WTC11 (cell line): ENCODE results near the gene ATXN1L. TPM values are rescaled to one million over a fixed set of nuclear protein-coding genes. Genes with fewer than 3 reads are reported as not detected.
A peak's percentile ranks its signal among the peaks of the same experiment; 100 is the strongest.

Source experiments
- ATAC-seq: fragments of 200-7000 bp; cut with Tn5 transposase; 2 replicates; pipeline ENCODE4 v1.10.0; 2021; ENCODE audit warnings: mild to moderate bottlenecking, moderate library complexity
- CTCF ChIA-PET: fragments of 300-600 bp; sonication (Branson Sonifier 250); formaldehyde crosslinking; loops from one replicate; lab custom pipeline; 2021; ENCODE audit warnings: antibody characterized with exemption; lab: Charles Lee
- POLR2A ChIA-PET: fragments of 350-600 bp; sonication (Branson Sonifier 250); formaldehyde crosslinking; loops from one replicate; lab custom pipeline; 2021; ENCODE audit warnings: antibody characterized with exemption; lab: Charles Lee
- DNase-seq: peaks from one replicate; pipeline ENCODE4 v3.0.0; 2021; ENCODE audit warnings: low spot score
- H3K27ac Mint-ChIP-seq: 2 replicates; pipeline ENCODE4 v1.8.0; 2021; ENCODE audit warnings: mixed read lengths
- H3K27me3 Mint-ChIP-seq: 2 replicates; pipeline ENCODE4 v1.8.0; 2021; ENCODE audit warnings: low read depth, mild to moderate bottlenecking, moderate library complexity, mixed read lengths
- H3K36me3 Mint-ChIP-seq: 2 replicates; pipeline ENCODE4 v1.8.0; 2021; ENCODE audit warnings: mixed read lengths
- H3K4me1 Mint-ChIP-seq: 2 replicates; pipeline ENCODE4 v1.8.0; 2022; ENCODE audit warnings: mixed read lengths
- H3K4me3 Mint-ChIP-seq: 2 replicates; pipeline ENCODE4 v1.8.0; 2021; ENCODE audit warnings: mild to moderate bottlenecking, moderate library complexity, mixed read lengths
- H3K9me3 Mint-ChIP-seq: 2 replicates; pipeline ENCODE4 v1.8.0; 2021; ENCODE audit warnings: mixed read lengths
- ETV6 ChIP-seq: sonication (generic); formaldehyde crosslinking; IDR thresholded peaks from 2 replicates; pipeline ENCODE4 v1.8.1; 2022; ENCODE audit warnings: mild to moderate bottlenecking, missing genetic modification reagents
- KAT7 ChIP-seq: sonication (generic); formaldehyde crosslinking; IDR thresholded peaks from 2 replicates; pipeline ENCODE4 v1.8.1; 2023; ENCODE audit warnings: missing genetic modification reagents, mild to moderate bottlenecking, borderline replicate concordance
- MXD4 ChIP-seq: fragments of 250-450 bp; sonication (Bioruptor Pico); IDR thresholded peaks from 2 replicates; pipeline ENCODE4 v1.8.0; 2021; ENCODE audit warnings: mild to moderate bottlenecking, moderate library complexity, borderline replicate concordance
- NFE2L1 ChIP-seq: sonication (generic); formaldehyde crosslinking; IDR thresholded peaks from 2 replicates; pipeline ENCODE4 v1.8.1; 2023; ENCODE audit warnings: missing genetic modification reagents
- NR1H2 ChIP-seq: sonication (generic); formaldehyde crosslinking; IDR thresholded peaks from 2 replicates; pipeline ENCODE4 v1.9.0; 2021; ENCODE audit warnings: mild to moderate bottlenecking, moderate library complexity, missing genetic modification reagents
- SOX15 ChIP-seq: fragments of 250-450 bp; sonication (Bioruptor Pico); IDR thresholded peaks from 2 replicates; pipeline ENCODE4 v1.9.0; 2021; ENCODE audit warnings: mild to moderate bottlenecking
- TP53 ChIP-seq: sonication (generic); formaldehyde crosslinking; IDR thresholded peaks from 2 replicates; pipeline ENCODE4 v1.8.1; 2023; ENCODE audit warnings: mild to moderate bottlenecking, missing genetic modification reagents
- ZNF263 ChIP-seq: sonication (generic); formaldehyde crosslinking; IDR thresholded peaks from 2 replicates; pipeline ENCODE4 v1.8.1; 2022; ENCODE audit warnings: low read depth, mild to moderate bottlenecking, moderate library complexity, missing genetic modification reagents
- total RNA-seq: library from RNA; stranded (reverse); gene quantifications from 3 replicates; pipeline ENCODE4 v1.2.3, GENCODE V29; 2021
- TF ChIP-seq, protein P1 (sequence below): sonication (generic); formaldehyde crosslinking; IDR thresholded peaks from 2 replicates; pipeline ENCODE4 v1.8.0; 2022; ENCODE audit warnings: missing genetic modification reagents
- TF ChIP-seq, protein P2 (sequence below): sonication (generic); formaldehyde crosslinking; IDR thresholded peaks from 2 replicates; pipeline ENCODE4 v1.8.1; 2023; ENCODE audit warnings: mild to moderate bottlenecking, missing genetic modification reagents, borderline replicate concordance
- TF ChIP-seq, protein P3 (sequence below): sonication (generic); formaldehyde crosslinking; IDR thresholded peaks from 2 replicates; pipeline ENCODE4 v1.8.1; 2022; ENCODE audit warnings: low read depth, missing genetic modification reagents, borderline replicate concordance
- TF ChIP-seq, protein P4 (sequence below): sonication (generic); formaldehyde crosslinking; IDR thresholded peaks from 2 replicates; pipeline ENCODE4 v1.8.1; 2022; ENCODE audit warnings: mild to moderate bottlenecking, moderate library complexity, missing genetic modification reagents
- TF ChIP-seq, protein P5 (sequence below): sonication (generic); formaldehyde crosslinking; IDR thresholded peaks from 2 replicates; pipeline ENCODE4 v1.8.0; 2022; ENCODE audit warnings: mild to moderate bottlenecking, missing genetic modification reagents
- TF ChIP-seq, protein P6 (sequence below): sonication (generic); formaldehyde crosslinking; conservative IDR thresholded peaks from 2 replicates; pipeline ENCODE4 v1.8.1; 2023; ENCODE audit warnings: mild to moderate bottlenecking, low read depth, missing genetic modification reagents, moderate library complexity
- TF ChIP-seq, protein P7 (sequence below): sonication (generic); formaldehyde crosslinking; IDR thresholded peaks from 2 replicates; pipeline ENCODE4 v1.8.0; 2023; ENCODE audit warnings: missing genetic modification reagents, mild to moderate bottlenecking, borderline replicate concordance

ATXN1L gene
- total RNA-seq, 1 experiment from 2014 or later = 23.2 TPM

DNA sequence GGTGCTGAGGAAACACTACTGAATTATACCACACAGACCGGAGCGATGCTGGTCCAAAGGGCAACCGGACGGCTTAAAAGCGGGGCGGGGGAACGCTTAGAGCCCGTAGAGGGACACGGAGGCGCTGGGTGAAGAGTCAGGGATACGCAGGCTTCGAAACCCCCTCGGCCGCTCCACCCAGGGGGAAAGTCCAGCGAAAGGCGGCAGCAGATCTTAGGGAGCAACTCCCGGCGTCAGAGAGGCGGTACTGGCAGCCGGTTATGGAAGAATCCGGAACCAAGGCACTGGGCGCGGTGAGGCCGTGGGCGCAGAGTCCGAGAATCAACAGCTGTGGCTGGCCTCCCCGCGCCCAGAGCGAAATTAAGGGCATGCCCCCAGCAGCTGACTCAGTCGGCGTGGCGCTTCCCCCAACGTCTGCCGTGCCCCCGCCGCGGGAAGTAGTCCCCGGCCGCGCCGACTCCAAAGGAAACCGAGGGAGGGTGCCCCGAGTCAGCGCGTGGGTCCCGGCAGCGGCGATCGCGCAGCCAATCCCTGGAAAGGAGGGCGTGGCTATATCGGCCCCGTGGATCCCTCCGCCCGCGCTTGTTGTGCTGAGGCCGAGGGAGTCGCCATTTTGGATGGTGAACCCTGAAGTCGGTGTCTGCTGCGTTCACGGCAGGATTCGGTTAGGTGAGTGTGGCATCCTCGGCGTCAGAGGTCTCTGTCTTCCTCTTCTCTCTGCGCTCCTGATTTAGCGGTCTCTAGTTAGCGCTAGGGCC, 49.3 kb downstream of the ATXN1L start, which contains the start of gene IST1:
IST1 (plus strand) TSS at position 611 of the 758 bp plus-strand sequence. CDS start 20,110 bp downstream, outside the sequence.
- Mint-ChIP-seq H3K27me3 (no peaks in the 10 kb centered on the region), H3K27ac (peak within 1 kb of the TSS; percentile 97), H3K36me3 (peaks cover 8% of the 10 kb centered on the region; the same call in 1 of the 2 replicates), H3K4me1 (peaks cover 24% of the 10 kb centered on the region), H3K9me3 (no peaks in the 10 kb centered on the region), H3K4me3 (peak within 1 kb of the TSS; percentile 98)
- DNase-seq (peak; percentile 97), ATAC-seq (peak; percentile 80)
- ChIA-PET CTCF (interaction anchor here (2.2 to 3.6 kb wide), 2 partner anchors 12 to 67 kb away, joined by 11 to 27 read pairs; partner anchors contain the start of gene ZNF821), POLR2A (interaction anchor here (1.1 to 2.4 kb wide), 3 partner anchors 11 to 112 kb away, joined by 3 to 17 read pairs (median 5); partner anchors contain the start of genes AP1G1 and ZNF821)
- no peak for TF ChIP-seq NFE2L1 (CRISPR knock-in tag)
- TF ChIP-seq, protein P1, sequence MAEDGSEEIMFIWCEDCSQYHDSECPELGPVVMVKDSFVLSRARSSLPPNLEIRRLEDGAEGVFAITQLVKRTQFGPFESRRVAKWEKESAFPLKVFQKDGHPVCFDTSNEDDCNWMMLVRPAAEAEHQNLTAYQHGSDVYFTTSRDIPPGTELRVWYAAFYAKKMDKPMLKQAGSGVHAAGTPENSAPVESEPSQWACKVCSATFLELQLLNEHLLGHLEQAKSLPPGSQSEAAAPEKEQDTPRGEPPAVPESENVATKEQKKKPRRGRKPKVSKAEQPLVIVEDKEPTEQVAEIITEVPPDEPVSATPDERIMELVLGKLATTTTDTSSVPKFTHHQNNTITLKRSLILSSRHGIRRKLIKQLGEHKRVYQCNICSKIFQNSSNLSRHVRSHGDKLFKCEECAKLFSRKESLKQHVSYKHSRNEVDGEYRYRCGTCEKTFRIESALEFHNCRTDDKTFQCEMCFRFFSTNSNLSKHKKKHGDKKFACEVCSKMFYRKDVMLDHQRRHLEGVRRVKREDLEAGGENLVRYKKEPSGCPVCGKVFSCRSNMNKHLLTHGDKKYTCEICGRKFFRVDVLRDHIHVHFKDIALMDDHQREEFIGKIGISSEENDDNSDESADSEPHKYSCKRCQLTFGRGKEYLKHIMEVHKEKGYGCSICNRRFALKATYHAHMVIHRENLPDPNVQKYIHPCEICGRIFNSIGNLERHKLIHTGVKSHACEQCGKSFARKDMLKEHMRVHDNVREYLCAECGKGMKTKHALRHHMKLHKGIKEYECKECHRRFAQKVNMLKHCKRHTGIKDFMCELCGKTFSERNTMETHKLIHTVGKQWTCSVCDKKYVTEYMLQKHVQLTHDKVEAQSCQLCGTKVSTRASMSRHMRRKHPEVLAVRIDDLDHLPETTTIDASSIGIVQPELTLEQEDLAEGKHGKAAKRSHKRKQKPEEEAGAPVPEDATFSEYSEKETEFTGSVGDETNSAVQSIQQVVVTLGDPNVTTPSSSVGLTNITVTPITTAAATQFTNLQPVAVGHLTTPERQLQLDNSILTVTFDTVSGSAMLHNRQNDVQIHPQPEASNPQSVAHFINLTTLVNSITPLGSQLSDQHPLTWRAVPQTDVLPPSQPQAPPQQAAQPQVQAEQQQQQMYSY (CRISPR knock-in tag) = no peak
- TF ChIP-seq, protein P2, sequence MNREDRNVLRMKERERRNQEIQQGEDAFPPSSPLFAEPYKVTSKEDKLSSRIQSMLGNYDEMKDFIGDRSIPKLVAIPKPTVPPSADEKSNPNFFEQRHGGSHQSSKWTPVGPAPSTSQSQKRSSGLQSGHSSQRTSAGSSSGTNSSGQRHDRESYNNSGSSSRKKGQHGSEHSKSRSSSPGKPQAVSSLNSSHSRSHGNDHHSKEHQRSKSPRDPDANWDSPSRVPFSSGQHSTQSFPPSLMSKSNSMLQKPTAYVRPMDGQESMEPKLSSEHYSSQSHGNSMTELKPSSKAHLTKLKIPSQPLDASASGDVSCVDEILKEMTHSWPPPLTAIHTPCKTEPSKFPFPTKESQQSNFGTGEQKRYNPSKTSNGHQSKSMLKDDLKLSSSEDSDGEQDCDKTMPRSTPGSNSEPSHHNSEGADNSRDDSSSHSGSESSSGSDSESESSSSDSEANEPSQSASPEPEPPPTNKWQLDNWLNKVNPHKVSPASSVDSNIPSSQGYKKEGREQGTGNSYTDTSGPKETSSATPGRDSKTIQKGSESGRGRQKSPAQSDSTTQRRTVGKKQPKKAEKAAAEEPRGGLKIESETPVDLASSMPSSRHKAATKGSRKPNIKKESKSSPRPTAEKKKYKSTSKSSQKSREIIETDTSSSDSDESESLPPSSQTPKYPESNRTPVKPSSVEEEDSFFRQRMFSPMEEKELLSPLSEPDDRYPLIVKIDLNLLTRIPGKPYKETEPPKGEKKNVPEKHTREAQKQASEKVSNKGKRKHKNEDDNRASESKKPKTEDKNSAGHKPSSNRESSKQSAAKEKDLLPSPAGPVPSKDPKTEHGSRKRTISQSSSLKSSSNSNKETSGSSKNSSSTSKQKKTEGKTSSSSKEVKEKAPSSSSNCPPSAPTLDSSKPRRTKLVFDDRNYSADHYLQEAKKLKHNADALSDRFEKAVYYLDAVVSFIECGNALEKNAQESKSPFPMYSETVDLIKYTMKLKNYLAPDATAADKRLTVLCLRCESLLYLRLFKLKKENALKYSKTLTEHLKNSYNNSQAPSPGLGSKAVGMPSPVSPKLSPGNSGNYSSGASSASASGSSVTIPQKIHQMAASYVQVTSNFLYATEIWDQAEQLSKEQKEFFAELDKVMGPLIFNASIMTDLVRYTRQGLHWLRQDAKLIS (CRISPR knock-in tag) = no peak
- TF ChIP-seq, protein P3, sequence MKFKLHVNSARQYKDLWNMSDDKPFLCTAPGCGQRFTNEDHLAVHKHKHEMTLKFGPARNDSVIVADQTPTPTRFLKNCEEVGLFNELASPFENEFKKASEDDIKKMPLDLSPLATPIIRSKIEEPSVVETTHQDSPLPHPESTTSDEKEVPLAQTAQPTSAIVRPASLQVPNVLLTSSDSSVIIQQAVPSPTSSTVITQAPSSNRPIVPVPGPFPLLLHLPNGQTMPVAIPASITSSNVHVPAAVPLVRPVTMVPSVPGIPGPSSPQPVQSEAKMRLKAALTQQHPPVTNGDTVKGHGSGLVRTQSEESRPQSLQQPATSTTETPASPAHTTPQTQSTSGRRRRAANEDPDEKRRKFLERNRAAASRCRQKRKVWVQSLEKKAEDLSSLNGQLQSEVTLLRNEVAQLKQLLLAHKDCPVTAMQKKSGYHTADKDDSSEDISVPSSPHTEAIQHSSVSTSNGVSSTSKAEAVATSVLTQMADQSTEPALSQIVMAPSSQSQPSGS = 0 out of 2 replicates have a peak, but pooled peaks have one; percentile 45
- no peak for TF ChIP-seq NR1H2
- TF ChIP-seq MXD4 (CRISPR knock-in tag) = no peak
- TF ChIP-seq SOX15 (CRISPR knock-in tag) = no peak
- peak; percentile 78; the same call in 1 of the 2 replicates for TF ChIP-seq KAT7
- TF ChIP-seq, protein P4, sequence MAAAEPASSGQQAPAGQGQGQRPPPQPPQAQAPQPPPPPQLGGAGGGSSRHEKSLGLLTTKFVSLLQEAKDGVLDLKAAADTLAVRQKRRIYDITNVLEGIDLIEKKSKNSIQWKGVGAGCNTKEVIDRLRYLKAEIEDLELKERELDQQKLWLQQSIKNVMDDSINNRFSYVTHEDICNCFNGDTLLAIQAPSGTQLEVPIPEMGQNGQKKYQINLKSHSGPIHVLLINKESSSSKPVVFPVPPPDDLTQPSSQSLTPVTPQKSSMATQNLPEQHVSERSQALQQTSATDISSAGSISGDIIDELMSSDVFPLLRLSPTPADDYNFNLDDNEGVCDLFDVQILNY (CRISPR knock-in tag) = peak; percentile 66; the same call in 1 of the 2 replicates
- TF ChIP-seq TP53 (CRISPR knock-in tag) = no peak; the same call in 1 of the 2 replicates
- 0 out of 2 replicates have a peak, but pooled peaks have one; percentile 79 for TF ChIP-seq ETV6
- TF ChIP-seq, protein P5, sequence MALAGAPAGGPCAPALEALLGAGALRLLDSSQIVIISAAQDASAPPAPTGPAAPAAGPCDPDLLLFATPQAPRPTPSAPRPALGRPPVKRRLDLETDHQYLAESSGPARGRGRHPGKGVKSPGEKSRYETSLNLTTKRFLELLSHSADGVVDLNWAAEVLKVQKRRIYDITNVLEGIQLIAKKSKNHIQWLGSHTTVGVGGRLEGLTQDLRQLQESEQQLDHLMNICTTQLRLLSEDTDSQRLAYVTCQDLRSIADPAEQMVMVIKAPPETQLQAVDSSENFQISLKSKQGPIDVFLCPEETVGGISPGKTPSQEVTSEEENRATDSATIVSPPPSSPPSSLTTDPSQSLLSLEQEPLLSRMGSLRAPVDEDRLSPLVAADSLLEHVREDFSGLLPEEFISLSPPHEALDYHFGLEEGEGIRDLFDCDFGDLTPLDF (CRISPR knock-in tag) = no peak
- TF ChIP-seq ZNF263 (CRISPR knock-in tag) = no peak
- TF ChIP-seq, protein P6, sequence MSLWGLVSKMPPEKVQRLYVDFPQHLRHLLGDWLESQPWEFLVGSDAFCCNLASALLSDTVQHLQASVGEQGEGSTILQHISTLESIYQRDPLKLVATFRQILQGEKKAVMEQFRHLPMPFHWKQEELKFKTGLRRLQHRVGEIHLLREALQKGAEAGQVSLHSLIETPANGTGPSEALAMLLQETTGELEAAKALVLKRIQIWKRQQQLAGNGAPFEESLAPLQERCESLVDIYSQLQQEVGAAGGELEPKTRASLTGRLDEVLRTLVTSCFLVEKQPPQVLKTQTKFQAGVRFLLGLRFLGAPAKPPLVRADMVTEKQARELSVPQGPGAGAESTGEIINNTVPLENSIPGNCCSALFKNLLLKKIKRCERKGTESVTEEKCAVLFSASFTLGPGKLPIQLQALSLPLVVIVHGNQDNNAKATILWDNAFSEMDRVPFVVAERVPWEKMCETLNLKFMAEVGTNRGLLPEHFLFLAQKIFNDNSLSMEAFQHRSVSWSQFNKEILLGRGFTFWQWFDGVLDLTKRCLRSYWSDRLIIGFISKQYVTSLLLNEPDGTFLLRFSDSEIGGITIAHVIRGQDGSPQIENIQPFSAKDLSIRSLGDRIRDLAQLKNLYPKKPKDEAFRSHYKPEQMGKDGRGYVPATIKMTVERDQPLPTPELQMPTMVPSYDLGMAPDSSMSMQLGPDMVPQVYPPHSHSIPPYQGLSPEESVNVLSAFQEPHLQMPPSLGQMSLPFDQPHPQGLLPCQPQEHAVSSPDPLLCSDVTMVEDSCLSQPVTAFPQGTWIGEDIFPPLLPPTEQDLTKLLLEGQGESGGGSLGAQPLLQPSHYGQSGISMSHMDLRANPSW = no peak
- TF ChIP-seq, protein P7, sequence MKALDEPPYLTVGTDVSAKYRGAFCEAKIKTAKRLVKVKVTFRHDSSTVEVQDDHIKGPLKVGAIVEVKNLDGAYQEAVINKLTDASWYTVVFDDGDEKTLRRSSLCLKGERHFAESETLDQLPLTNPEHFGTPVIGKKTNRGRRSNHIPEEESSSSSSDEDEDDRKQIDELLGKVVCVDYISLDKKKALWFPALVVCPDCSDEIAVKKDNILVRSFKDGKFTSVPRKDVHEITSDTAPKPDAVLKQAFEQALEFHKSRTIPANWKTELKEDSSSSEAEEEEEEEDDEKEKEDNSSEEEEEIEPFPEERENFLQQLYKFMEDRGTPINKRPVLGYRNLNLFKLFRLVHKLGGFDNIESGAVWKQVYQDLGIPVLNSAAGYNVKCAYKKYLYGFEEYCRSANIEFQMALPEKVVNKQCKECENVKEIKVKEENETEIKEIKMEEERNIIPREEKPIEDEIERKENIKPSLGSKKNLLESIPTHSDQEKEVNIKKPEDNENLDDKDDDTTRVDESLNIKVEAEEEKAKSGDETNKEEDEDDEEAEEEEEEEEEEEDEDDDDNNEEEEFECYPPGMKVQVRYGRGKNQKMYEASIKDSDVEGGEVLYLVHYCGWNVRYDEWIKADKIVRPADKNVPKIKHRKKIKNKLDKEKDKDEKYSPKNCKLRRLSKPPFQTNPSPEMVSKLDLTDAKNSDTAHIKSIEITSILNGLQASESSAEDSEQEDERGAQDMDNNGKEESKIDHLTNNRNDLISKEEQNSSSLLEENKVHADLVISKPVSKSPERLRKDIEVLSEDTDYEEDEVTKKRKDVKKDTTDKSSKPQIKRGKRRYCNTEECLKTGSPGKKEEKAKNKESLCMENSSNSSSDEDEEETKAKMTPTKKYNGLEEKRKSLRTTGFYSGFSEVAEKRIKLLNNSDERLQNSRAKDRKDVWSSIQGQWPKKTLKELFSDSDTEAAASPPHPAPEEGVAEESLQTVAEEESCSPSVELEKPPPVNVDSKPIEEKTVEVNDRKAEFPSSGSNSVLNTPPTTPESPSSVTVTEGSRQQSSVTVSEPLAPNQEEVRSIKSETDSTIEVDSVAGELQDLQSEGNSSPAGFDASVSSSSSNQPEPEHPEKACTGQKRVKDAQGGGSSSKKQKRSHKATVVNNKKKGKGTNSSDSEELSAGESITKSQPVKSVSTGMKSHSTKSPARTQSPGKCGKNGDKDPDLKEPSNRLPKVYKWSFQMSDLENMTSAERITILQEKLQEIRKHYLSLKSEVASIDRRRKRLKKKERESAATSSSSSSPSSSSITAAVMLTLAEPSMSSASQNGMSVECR (CRISPR knock-in tag) = peak; percentile 78
